GM10266 (cell line): ENCODE data around the gene AKIP1.

Source experiments
- DNase-seq: peaks from one replicate; pipeline ENCODE4 v3.0.0; 2012; ENCODE audit errors: extremely low spot score
- TF ChIP-seq, protein P1 (sequence below): IDR thresholded peaks from 2 replicates; pipeline ENCODE4 v1.5.1; 2012; ENCODE audit warnings: mild to moderate bottlenecking, low read depth; ENCODE audit not compliant: control insufficient read depth, insufficient read depth; ENCODE audit errors: missing control alignments

The AKIP1 gene

GRCh38 chr11:8907116-8907515 is 3.9 kb upstream of the AKIP1 start:
- TF ChIP-seq, protein P1, sequence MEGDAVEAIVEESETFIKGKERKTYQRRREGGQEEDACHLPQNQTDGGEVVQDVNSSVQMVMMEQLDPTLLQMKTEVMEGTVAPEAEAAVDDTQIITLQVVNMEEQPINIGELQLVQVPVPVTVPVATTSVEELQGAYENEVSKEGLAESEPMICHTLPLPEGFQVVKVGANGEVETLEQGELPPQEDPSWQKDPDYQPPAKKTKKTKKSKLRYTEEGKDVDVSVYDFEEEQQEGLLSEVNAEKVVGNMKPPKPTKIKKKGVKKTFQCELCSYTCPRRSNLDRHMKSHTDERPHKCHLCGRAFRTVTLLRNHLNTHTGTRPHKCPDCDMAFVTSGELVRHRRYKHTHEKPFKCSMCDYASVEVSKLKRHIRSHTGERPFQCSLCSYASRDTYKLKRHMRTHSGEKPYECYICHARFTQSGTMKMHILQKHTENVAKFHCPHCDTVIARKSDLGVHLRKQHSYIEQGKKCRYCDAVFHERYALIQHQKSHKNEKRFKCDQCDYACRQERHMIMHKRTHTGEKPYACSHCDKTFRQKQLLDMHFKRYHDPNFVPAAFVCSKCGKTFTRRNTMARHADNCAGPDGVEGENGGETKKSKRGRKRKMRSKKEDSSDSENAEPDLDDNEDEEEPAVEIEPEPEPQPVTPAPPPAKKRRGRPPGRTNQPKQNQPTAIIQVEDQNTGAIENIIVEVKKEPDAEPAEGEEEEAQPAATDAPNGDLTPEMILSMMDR, result no peak
- DNase-seq, result no peak

- DNase-seq, result no peak
- TF ChIP-seq, protein P1, result no peak
Observed at GRCh38 chr11:8908099-8908498, 2.9 kb upstream of the AKIP1 start.

DNA sequence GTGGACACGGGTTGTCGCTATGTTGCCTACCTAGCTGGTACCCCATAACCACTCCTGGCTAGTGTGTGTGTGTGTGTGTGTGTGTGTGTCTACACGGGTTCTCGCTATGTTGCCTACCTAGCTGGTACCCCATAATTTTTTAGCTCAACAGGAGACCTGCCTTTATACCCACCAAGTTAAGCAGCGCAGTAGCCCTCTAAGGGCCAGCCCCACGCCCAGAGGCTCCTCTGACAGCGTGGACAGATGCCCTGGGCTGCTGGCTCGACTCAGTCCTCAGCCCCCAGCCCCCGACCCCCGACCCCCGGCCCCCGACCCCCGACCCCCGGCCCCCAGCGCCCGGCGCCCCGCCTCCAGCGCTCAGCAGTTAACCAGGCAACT is 351 bp upstream of the AKIP1 start:
- no peak for DNase-seq
- TF ChIP-seq, protein P1, result no peak

- peak; percentile 42 for DNase-seq
- TF ChIP-seq, protein P1, result peak; percentile 81
Observed at GRCh38 chr11:8913961-8914660, 3.1 kb downstream of the AKIP1 start.

GRCh38 chr11:8914661-8915018 is 3.7 kb downstream of the AKIP1 start:
- TF ChIP-seq, protein P1, result no peak
- DNase-seq, result no peak

- TF ChIP-seq, protein P1, result no peak
Observed at GRCh38 chr11:8917157-8917825, 6.3 kb downstream of the AKIP1 start.

DNA sequence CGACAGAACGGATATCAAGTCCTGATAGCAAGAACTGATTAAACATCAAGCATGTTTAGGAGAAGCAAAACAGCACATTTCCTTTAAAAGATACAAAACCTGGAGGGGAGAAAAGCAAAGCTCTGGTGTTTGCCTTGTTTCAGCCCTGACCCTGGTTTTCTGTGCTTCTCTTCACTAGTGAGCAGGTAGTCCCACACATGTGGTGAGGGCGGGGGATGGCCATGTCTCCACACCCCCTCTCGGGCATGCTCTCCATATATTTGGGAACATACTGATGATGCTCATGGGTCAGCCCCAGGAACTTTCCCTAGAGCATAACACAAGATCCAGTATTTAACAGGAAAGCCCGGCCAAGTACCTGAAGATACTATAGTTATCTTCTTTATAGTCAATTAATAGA is 11.7 kb downstream of the AKIP1 start:
- no peak for DNase-seq
- TF ChIP-seq, protein P1, result no peak

More at GRCh38 chr11:8917157-8917825, 6.3 kb downstream of the AKIP1 start:
- DNase-seq, result no peak
